Neutrophil (primary cell): ENCODE results near the gene CD300LB.

ENCODE experiments used
- H3K27ac ChIP-seq: fragments of 200-600 bp; sonication (generic); 2 replicates; pipeline ENCODE4 v1.5.1; 2016; ENCODE audit warnings: mild to moderate bottlenecking, moderate library complexity
- H3K27me3 ChIP-seq: fragments of 200-600 bp; sonication (generic); 2 replicates; pipeline ENCODE4 v1.6.0; 2016; ENCODE audit warnings: mild to moderate bottlenecking
- H3K36me3 ChIP-seq: fragments of 200-600 bp; sonication (generic); 2 replicates; pipeline ENCODE4 v1.5.1; 2017
- H3K4me1 ChIP-seq, 2 experiments: fragments of 200-600 bp in 1 of 2; sonication (generic) in 1 of 2; 1 replicate in 1 of 2; 2 replicates in 1 of 2; pipeline versions ENCODE4 v1.5.1 to v1.6.1; 2013 to 2016; ENCODE audit warnings: low read depth in 1 of 2, low read length in 1 of 2, mild to moderate bottlenecking in 1 of 2, moderate library complexity in 1 of 2; ENCODE audit not compliant: control insufficient read depth in 1 of 2, insufficient read depth in 1 of 2
- H3K4me3 ChIP-seq, 2 experiments: fragments of 200-600 bp in 1 of 2; sonication (generic) in 1 of 2; 1 replicate in 1 of 2; 2 replicates in 1 of 2; pipeline ENCODE4 v1.5.1; 2013 to 2016; ENCODE audit warnings: low read depth in 1 of 2, low read length in 1 of 2, mild to moderate bottlenecking in 1 of 2, moderate library complexity in 1 of 2
- H3K9me3 ChIP-seq: fragments of 200-600 bp; sonication (generic); 2 replicates; pipeline ENCODE4 v1.5.1; 2016
- TF ChIP-seq, protein P1 (sequence below): fragments of 200-600 bp; sonication (generic); IDR thresholded peaks from 2 replicates; pipeline ENCODE4 v1.5.1; 2016; ENCODE audit warnings: antibody characterized with exemption

The CD300LB gene

DNA sequence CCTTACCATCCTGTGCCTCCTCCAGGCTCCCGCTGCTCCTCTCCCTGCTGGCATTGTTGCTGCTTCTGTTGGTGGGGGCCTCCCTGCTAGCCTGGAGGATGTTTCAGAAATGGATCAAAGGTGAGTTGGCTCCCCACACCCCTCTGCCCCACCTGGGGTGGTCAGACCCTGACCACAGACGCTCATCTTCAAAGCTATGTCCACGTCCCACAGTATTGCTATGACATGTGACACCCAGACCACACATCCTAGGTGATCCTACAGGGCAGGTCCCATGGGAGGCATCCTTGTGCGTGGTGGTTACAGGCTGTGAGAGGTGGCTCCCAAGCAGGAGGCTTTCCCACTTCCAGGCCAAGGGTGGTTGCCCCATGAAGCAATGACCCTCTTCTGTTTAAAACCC lies 53.9 kb downstream of the CD300LB start:
- Histone ChIP-seq H3K4me1 (peaks cover 29 to 31% of the 10 kb centered on the region in 2 experiments), H3K4me3 (peak overlapping the region in 1 of 2 experiments; percentile 28), H3K36me3 (peaks cover 100% of the 10 kb centered on the region), H3K27ac (peak overlapping the region; percentile 85), H3K9me3 (no peaks in the 10 kb centered on the region), H3K27me3 (no peaks in the 10 kb centered on the region)
- TF ChIP-seq, protein P1, sequence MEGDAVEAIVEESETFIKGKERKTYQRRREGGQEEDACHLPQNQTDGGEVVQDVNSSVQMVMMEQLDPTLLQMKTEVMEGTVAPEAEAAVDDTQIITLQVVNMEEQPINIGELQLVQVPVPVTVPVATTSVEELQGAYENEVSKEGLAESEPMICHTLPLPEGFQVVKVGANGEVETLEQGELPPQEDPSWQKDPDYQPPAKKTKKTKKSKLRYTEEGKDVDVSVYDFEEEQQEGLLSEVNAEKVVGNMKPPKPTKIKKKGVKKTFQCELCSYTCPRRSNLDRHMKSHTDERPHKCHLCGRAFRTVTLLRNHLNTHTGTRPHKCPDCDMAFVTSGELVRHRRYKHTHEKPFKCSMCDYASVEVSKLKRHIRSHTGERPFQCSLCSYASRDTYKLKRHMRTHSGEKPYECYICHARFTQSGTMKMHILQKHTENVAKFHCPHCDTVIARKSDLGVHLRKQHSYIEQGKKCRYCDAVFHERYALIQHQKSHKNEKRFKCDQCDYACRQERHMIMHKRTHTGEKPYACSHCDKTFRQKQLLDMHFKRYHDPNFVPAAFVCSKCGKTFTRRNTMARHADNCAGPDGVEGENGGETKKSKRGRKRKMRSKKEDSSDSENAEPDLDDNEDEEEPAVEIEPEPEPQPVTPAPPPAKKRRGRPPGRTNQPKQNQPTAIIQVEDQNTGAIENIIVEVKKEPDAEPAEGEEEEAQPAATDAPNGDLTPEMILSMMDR, result no peak

DNA sequence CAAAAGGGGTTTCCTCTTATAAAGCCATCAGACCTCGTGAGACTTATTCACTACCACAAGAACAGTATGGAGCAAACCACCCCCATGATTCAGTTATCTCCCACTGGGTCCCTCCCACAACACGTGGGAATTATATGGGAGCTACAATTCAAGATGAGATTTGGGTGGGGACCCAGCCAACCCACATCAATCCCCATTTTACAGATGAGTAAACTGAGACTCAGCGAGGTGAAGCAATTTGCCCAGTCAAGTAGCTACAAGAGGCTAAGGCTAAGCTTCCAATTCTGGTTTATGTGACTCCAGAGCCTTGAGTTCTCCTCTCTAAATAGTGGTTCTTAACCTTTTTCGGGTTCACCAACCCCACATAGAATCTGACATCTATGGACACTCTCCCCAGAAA lies 56.1 kb downstream of the CD300LB start:
- no peak overlapping the region for H3K4me3 ChIP-seq
- no peaks in the 10 kb centered on the region for H3K9me3 ChIP-seq
- TF ChIP-seq, protein P1, result no peak
- H3K4me1 ChIP-seq, result peaks cover 43 to 44% of the 10 kb centered on the region in 2 experiments
- peaks cover 99% of the 10 kb centered on the region for H3K36me3 ChIP-seq
- H3K27ac ChIP-seq, result no peak overlapping the region
- no peaks in the 10 kb centered on the region for H3K27me3 ChIP-seq

DNA sequence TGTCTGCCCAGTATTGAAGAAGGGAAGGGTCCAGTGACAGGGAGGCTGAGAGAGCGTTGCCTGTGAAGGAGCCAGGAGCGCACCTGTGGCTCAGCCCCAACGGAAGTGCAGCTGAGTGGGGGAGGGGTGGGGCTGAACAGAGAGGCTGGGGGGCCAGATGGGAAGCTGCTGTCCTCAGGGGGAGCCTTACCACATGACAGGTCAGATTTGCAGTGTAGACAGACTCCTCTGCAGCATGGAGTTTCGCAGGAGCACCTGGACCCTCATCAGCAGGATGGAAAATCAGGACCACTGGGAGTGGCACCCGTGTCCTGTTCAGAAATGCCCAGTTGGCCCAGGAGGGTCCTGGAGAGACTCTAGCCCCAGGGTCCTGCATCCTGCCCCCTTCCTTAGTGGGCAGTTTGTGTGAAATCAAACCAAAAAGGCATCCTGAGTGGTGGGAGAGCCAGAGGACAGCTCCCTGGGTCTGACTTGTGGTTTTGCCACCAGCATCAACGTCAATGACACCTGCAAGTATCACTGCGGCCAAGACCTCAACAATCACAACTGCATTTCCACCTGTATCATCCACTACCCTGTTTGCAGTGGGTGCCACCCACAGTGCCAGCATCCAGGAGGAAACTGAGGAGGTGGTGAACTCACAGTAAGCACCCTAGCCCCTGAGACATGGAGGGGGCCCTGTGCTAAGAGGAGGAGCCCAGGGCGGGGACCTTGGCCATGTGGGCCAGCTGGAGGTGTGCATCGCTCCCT lies 57.1 kb downstream of the CD300LB start:
- no peaks in the 10 kb centered on the region for H3K27me3 ChIP-seq
- H3K4me1 ChIP-seq, result peaks cover 47% of the 10 kb centered on the region in 2 experiments
- H3K4me3 ChIP-seq, result no peak overlapping the region
- H3K36me3 ChIP-seq, result peaks cover 90% of the 10 kb centered on the region
- no peaks in the 10 kb centered on the region for H3K9me3 ChIP-seq
- no peak overlapping the region for H3K27ac ChIP-seq
- TF ChIP-seq, protein P1, result no peak

DNA sequence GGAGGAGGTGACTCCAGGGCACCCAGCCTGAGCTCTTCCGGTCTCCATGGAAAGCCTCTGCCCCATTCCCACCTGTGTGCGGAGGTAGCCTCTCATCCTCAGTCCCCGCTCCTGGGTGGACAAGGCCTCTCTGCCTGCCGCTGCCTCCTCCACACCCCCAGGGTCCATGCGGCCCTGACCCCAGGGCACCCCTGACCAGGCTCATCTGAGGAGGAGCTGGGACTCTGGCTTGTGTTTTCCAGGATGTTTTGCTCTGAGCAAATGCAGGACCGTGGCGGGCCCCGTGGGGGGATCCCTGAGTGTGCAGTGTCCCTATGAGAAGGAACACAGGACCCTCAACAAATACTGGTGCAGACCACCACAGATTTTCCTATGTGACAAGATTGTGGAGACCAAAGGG lies 58.0 kb downstream of the CD300LB start:
- Histone ChIP-seq H3K4me1 (peaks cover 47% of the 10 kb centered on the region in 2 experiments), H3K36me3 (peaks cover 81% of the 10 kb centered on the region)
- TF ChIP-seq, protein P1, result no peak

DNA sequence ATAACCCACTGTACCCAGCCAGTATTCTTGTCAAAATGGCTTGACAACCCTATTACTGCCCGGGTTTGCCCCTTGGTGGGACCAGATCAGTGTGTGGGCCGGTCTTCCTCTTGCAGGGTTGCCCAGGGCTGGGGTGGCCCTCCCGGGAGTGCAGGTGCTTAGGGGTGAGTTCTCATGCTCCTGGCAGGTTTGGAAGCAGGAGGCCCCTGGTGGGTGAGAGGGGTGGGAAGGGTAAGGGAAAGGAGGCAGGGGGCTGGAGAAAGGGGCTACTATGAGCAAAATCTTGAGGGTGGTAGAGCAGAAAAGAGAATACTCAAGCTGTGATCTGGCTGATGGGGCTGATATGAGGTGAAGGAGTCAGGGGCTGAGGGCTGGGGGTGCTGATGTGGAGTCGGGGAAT lies 58.4 kb downstream of the CD300LB start:
- Histone ChIP-seq H3K9me3 (no peaks in the 10 kb centered on the region), H3K4me1 (peaks cover 46 to 47% of the 10 kb centered on the region in 2 experiments), H3K4me3 (no peak overlapping the region), H3K36me3 (peaks cover 76% of the 10 kb centered on the region), H3K27ac (no peak overlapping the region), H3K27me3 (no peaks in the 10 kb centered on the region)
- TF ChIP-seq, protein P1, result no peak

More for the DNA sequence above, 58.0 kb downstream of the CD300LB start:
- Histone ChIP-seq H3K4me3 (no peak overlapping the region), H3K27me3 (no peaks in the 10 kb centered on the region), H3K27ac (no peak overlapping the region), H3K9me3 (no peaks in the 10 kb centered on the region)
